ENCODE results near the gene LAMA3.

LAMA3 gene

GRCh38 chr18:23971666-23972230 lies 282.5 kb downstream of the LAMA3 start:
- H4K20me1 ChIP-seq (ENCODE audit: insufficient read depth, low read length, poor library complexity, severe bottlenecking) = no peaks in the 10 kb centered on the region
- H3K4me1 ChIP-seq (ENCODE audit: insufficient read depth, low read length, poor library complexity, severe bottlenecking) = peaks cover 23% of the 10 kb centered on the region
- no peaks in the 10 kb centered on the region for H3K9me2 ChIP-seq (replicated peaks; ENCODE audit: low read depth, low read length)
- no peak overlapping the region for H3K9ac ChIP-seq (ENCODE audit: low read depth, low read length, poor library complexity, severe bottlenecking)
- no peaks in the 10 kb centered on the region for H3K36me3 ChIP-seq (ENCODE audit: insufficient read depth, low read length)
- H3K27me3 ChIP-seq (ENCODE audit: insufficient read depth, low read length, poor library complexity, severe bottlenecking) = no peaks in the 10 kb centered on the region
- no peaks in the 10 kb centered on the region for H3F3A ChIP-seq (ENCODE audit: low read depth)
- TF ChIP-seq EZH2phosphoT487 (IDR thresholded peaks at IDR 0.05; ENCODE audit: borderline replicate concordance) = no peak
- TF ChIP-seq, protein P1, sequence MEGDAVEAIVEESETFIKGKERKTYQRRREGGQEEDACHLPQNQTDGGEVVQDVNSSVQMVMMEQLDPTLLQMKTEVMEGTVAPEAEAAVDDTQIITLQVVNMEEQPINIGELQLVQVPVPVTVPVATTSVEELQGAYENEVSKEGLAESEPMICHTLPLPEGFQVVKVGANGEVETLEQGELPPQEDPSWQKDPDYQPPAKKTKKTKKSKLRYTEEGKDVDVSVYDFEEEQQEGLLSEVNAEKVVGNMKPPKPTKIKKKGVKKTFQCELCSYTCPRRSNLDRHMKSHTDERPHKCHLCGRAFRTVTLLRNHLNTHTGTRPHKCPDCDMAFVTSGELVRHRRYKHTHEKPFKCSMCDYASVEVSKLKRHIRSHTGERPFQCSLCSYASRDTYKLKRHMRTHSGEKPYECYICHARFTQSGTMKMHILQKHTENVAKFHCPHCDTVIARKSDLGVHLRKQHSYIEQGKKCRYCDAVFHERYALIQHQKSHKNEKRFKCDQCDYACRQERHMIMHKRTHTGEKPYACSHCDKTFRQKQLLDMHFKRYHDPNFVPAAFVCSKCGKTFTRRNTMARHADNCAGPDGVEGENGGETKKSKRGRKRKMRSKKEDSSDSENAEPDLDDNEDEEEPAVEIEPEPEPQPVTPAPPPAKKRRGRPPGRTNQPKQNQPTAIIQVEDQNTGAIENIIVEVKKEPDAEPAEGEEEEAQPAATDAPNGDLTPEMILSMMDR (conservative IDR thresholded peaks at IDR 0.05; ENCODE audit: low read length) = no peak
- no peaks in the 10 kb centered on the region for H3K79me2 ChIP-seq (ENCODE audit: insufficient read depth, low read length)
- no peak overlapping the region for H2AFZ ChIP-seq (ENCODE audit: low read length)
- H3K4me2 ChIP-seq (ENCODE audit: low read depth, low read length, poor library complexity, severe bottlenecking) = no peak overlapping the region
- no peaks in the 10 kb centered on the region for H3K9me3 ChIP-seq (ENCODE audit: insufficient read depth, low read depth, low read length)
- no peak overlapping the region for H3K4me3 ChIP-seq (ENCODE audit: low read length, poor library complexity, severe bottlenecking)

- Histone ChIP-seq H3K36me3 (ENCODE audit: insufficient read depth, low read length) (no peaks in the 10 kb centered on the region), H4K20me1 (ENCODE audit: insufficient read depth, low read length, poor library complexity, severe bottlenecking) (no peaks in the 10 kb centered on the region), H3K9ac (ENCODE audit: low read depth, low read length, poor library complexity, severe bottlenecking) (no peak overlapping the region), H3K27me3 (ENCODE audit: insufficient read depth, low read length, poor library complexity, severe bottlenecking) (no peaks in the 10 kb centered on the region), H3K9me2 (replicated peaks; ENCODE audit: low read depth, low read length) (no peaks in the 10 kb centered on the region), H3F3A (ENCODE audit: low read depth) (no peaks in the 10 kb centered on the region), H3K9me3 (ENCODE audit: insufficient read depth, low read depth, low read length) (no peaks in the 10 kb centered on the region), H3K4me3 (ENCODE audit: low read length, poor library complexity, severe bottlenecking) (no peak overlapping the region), H3K79me2 (ENCODE audit: insufficient read depth, low read length) (no peaks in the 10 kb centered on the region), H2AFZ (ENCODE audit: low read length) (no peak overlapping the region), H3K4me1 (ENCODE audit: insufficient read depth, low read length, poor library complexity, severe bottlenecking) (peaks cover 16% of the 10 kb centered on the region), H3K4me2 (ENCODE audit: low read depth, low read length, poor library complexity, severe bottlenecking) (no peak overlapping the region)
- TF ChIP-seq, protein P1 (conservative IDR thresholded peaks at IDR 0.05; ENCODE audit: low read length) = no peak
- TF ChIP-seq EZH2phosphoT487 (IDR thresholded peaks at IDR 0.05; ENCODE audit: borderline replicate concordance) = no peak
Observed at GRCh38 chr18:23972453-23972852, 283.2 kb downstream of the LAMA3 start.

- no peak overlapping the region for H3K9ac ChIP-seq (ENCODE audit: low read depth, low read length, poor library complexity, severe bottlenecking)
- H3K36me3 ChIP-seq (ENCODE audit: insufficient read depth, low read length) = no peaks in the 10 kb centered on the region
- no peaks in the 10 kb centered on the region for H3K4me1 ChIP-seq (ENCODE audit: insufficient read depth, low read length, poor library complexity, severe bottlenecking)
- no peaks in the 10 kb centered on the region for H3K79me2 ChIP-seq (ENCODE audit: insufficient read depth, low read length)
- H3K4me3 ChIP-seq (ENCODE audit: low read length, poor library complexity, severe bottlenecking) = no peak overlapping the region
- no peak overlapping the region for H3K4me2 ChIP-seq (ENCODE audit: low read depth, low read length, poor library complexity, severe bottlenecking)
- no peaks in the 10 kb centered on the region for H3K27me3 ChIP-seq (ENCODE audit: insufficient read depth, low read length, poor library complexity, severe bottlenecking)
- no peak overlapping the region for H2AFZ ChIP-seq (ENCODE audit: low read length)
- TF ChIP-seq, protein P1 (conservative IDR thresholded peaks at IDR 0.05; ENCODE audit: low read length) = no peak
- TF ChIP-seq EZH2phosphoT487 (IDR thresholded peaks at IDR 0.05; ENCODE audit: borderline replicate concordance) = no peak
- H3F3A ChIP-seq (ENCODE audit: low read depth) = no peaks in the 10 kb centered on the region
- no peaks in the 10 kb centered on the region for H3K9me2 ChIP-seq (replicated peaks; ENCODE audit: low read depth, low read length)
- H4K20me1 ChIP-seq (ENCODE audit: insufficient read depth, low read length, poor library complexity, severe bottlenecking) = no peaks in the 10 kb centered on the region
- no peaks in the 10 kb centered on the region for H3K9me3 ChIP-seq (ENCODE audit: insufficient read depth, low read depth, low read length)
Observed at GRCh38 chr18:23977103-23977502, 287.9 kb downstream of the LAMA3 start.

Measured in Loucy (cell line).